Ovary (tissue), 9 donors: ENCODE data around the gene AP2S1. TPM values are rescaled to one million over a fixed set of nuclear protein-coding genes. Genes with fewer than 3 reads are reported as not detected.

Experiments used
- DNase-seq, 5 donors: peaks; one replicate each; pipeline ENCODE4 v3.0.0-alpha.2; 2019 to 2020
- H3K27ac ChIP-seq, 2 donors: fragments of 200-600 bp; one replicate each; pipeline versions ENCODE4 v1.5.1 to v1.8.0; 2019 to 2022
- H3K27me3 ChIP-seq: fragments of 200-600 bp; one replicate; pipeline ENCODE4 v1.8.0; 2022
- H3K36me3 ChIP-seq: fragments of 200-600 bp; sonication (generic); one replicate; pipeline ENCODE4 v1.5.1; 2019
- H3K4me1 ChIP-seq: one replicate; pipeline ENCODE4 v1.8.1; 2013; ENCODE audit warnings: mild to moderate bottlenecking, moderate library complexity; ENCODE audit not compliant: insufficient read depth
- H3K4me3 ChIP-seq: fragments of 200-600 bp; sonication (generic); one replicate; pipeline ENCODE4 v1.5.1; 2017
- H3K9me3 ChIP-seq, 2 donors: fragments of 200-600 bp in 1 of 2; sonication (generic) in 1 of 2; one replicate each; pipeline versions ENCODE4 v1.5.1 to v1.8.1; 2013 to 2019; ENCODE audit warnings: mild to moderate bottlenecking in 1 of 2, moderate library complexity in 1 of 2
- EP300 ChIP-seq: sonication (generic); formaldehyde crosslinking; IDR thresholded peaks from one replicate; pipeline ENCODE4 v1.6.1; 2017; ENCODE audit warnings: antibody characterized with exemption
- POLR2A ChIP-seq: fragments of 450-650 bp; IDR thresholded peaks from one replicate; pipeline ENCODE4 v1.6.1; 2017; ENCODE audit warnings: antibody characterized with exemption, mild to moderate bottlenecking, moderate library complexity
- WGBS, 3 donors: extraction: QIAGEN DNeasy Blood & Tissue Kit in 1 of 3; methylation state at CpG; one replicate each; pipeline versions ENCODE4 v1.1.5 to v1.1.7; 2013 to 2017; 5-methylcytosine and 5-hydroxymethylcytosine counted together
- intact Hi-C, 4 donors: fragments of 100-400 bp; cut with DNase I; formaldehyde crosslinking; loops; one replicate each; pipeline versions ENCODE4 v1.11.0 to v1.15.1; 2022 to 2023
- polyA plus RNA-seq, 2 donors: library from polyadenylated mRNA; stranded (reverse); fragments of 200-250 nt in 1 of 2; fragments of 350-450 nt in 1 of 2; fragmentation: Illumina TruSeq in 1 of 2; extraction: RNeasy Lipid Tissue Mini Kit (QIAGEN cat#74804) in 1 of 2; gene quantifications; one replicate each; pipeline ENCODE4 v1.2.3, GENCODE V29; 2013 to 2014
- total RNA-seq, 7 donors: library from RNA; depleted of rRNA in 2 of 7; stranded (reverse); fragments of >200 nt in 2 of 7; fragmentation: NEBNext Ultra II Directional in 3 of 7; extraction: Animal tissue kit (Norgen Biotek cat#: 25700) in 3 of 7; gene quantifications; one replicate each; pipeline versions ENCODE4 v1.1.0 to v1.2.4, GENCODE V29; 2016 to 2023
- TF ChIP-seq, protein P1 (sequence below), 3 donors: fragments of 450-650 bp in 2 of 3; fragments of 200-600 bp in 1 of 3; IDR thresholded peaks; one replicate each; pipeline versions ENCODE4 v1.5.1 to v1.8.0; 2016 to 2022; ENCODE audit warnings: antibody characterized with exemption in 3 of 3, mild to moderate bottlenecking in 1 of 3
- donor health status: DM: no; HTN: no; CAD: no; lungs with moderate emphysema.
- donor health status: DM: no; HTN: no; CAD: no.
- donor health status: Bipolar disorder and iron deficiency.
- donor health status: DM: yes; HTN: yes; CAD: no.
- donor health status: DM: no; HTN: no; CAD: no.
- donor health status: DM: yes; HTN: yes; CAD: no.

AP2S1 gene
- total and polyA plus RNA-seq, 9 donors = 39.9 to 86.3 (median 57.0) TPM

DNA sequence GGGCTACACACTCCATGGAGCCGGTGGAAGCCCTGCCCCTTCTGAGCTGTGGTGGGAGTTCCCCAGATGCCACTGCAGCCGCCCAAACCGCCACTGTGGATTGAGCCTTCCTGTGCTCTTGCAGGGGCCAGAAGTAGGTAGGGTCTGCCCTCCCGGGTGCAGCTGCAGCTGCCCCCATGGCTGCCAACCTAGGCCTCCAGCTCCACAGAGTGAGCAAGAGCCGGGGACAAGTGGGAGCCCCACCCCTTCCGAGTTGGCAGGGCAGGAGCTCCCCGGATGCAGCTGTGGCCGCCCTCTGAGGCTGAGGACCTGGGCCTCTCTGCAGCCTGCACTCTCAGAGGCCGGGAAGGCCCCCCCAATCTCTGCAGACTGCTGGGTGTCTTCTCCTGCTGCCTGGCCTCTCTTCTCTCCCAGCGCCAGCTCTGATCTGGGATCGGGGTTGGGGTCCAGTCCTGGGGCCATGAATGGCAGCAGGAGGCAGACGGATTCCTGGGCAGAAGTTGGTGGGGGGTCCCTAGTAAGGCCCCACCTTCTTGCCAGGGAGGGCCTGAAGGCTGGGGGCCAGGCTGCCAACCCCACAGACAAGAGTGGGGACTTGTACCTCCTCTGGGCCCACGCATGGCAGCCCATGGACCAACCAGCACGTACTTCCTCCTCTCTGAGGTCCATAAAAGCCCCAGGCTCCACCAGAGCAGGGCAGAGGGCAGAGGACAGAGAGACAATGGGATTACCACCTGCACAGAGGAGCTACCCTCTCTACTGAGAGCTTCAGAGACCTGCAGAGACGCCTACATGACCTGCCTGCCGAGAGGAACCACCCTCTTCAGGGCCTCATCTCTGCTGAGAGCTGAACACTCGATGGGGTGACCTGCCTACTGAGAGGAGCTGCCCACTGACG is 28.9 kb downstream of the AP2S1 start:
- Histone ChIP-seq H3K4me1 (no peaks in the 10 kb centered on the region), H3K36me3 (no peaks in the 10 kb centered on the region), H3K4me3 (no peak overlapping the region), H3K27me3 (no peaks in the 10 kb centered on the region), H3K9me3 (no peaks in the 10 kb centered on the region), H3K27ac (no peak overlapping the region)
- no peak for TF ChIP-seq POLR2A
- no peak for TF ChIP-seq EP300
- DNase-seq = no peak
- intact Hi-C loops = no loop called here
- WGBS, 3 donors = 84 to 93% (median 90%) methylated on average over 15 to 18 of the region's 18 CpGs

DNA sequence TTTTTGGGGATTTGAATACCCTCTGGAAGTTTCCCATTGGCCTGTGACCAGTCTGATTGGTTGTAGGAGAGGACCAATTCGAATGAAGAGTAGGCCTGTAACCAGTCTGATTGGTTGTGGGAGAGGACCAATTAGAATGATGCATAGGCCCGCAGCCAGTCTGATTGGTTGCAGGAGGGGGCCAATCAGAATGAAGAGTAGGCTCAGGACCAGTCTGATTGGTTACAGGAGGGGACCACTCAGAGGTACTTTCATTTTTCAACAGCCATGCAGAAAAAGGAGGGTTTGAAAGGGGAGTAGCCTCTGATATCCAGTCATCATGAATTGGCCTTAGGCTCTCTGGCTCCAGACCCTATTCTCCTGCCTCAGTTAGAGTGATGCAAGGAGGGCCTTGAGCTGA is 31.8 kb downstream of the AP2S1 start:
- Histone ChIP-seq H3K36me3 (no peaks in the 10 kb centered on the region), H3K27ac (no peak overlapping the region), H3K4me3 (no peak overlapping the region), H3K4me1 (no peaks in the 10 kb centered on the region), H3K9me3 (no peaks in the 10 kb centered on the region), H3K27me3 (no peaks in the 10 kb centered on the region)
- intact Hi-C loops = no loop called here
- no peak for DNase-seq
- TF ChIP-seq EP300 = no peak
- no peak for TF ChIP-seq POLR2A
- TF ChIP-seq, protein P1, sequence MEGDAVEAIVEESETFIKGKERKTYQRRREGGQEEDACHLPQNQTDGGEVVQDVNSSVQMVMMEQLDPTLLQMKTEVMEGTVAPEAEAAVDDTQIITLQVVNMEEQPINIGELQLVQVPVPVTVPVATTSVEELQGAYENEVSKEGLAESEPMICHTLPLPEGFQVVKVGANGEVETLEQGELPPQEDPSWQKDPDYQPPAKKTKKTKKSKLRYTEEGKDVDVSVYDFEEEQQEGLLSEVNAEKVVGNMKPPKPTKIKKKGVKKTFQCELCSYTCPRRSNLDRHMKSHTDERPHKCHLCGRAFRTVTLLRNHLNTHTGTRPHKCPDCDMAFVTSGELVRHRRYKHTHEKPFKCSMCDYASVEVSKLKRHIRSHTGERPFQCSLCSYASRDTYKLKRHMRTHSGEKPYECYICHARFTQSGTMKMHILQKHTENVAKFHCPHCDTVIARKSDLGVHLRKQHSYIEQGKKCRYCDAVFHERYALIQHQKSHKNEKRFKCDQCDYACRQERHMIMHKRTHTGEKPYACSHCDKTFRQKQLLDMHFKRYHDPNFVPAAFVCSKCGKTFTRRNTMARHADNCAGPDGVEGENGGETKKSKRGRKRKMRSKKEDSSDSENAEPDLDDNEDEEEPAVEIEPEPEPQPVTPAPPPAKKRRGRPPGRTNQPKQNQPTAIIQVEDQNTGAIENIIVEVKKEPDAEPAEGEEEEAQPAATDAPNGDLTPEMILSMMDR (IDR thresholded peaks at IDR 0.05) = no peak
- 85 to 95% (median 95%) methylated on average over 2 of the region's 2 CpGs for WGBS, 3 donors

DNA sequence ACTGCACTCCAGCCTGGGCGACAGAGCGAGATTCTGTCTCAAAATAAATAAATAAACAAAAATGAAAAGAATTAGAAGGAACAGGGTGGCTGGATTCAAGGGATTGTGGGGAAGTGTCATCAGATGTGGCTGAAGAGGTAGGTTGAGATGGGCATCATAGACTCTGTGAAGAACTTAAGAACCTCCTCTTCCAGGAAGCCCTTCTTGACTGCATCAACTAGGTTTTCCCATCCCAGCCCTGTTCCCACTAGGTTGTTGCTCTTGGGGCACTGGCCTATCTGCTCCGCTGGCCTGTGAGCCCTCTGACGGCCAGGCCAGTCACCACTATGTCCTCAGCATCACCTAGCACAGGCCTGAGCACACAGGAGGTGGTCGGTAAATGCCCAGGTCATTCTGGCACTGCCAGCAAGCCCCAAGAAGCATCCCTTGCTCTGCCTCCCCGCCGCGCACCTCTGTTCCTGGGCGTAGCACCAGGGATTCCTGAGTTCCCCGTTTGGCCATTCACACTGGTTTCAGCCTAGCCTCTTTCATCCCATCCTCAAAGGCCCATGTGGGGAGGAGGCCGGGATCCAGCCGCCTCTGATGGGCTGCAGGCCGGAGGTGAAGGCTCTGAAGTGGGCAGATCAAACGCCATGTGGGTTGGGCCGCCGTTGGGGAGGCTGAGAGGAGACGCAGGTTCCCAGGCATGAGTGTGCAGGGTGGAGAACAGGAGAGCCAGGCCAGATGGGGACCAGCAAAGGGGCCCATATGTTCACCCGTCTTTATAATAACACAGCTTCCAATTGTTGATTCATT is 34.6 kb downstream of the AP2S1 start:
- DNase-seq = no peak
- H3K4me3 ChIP-seq = no peak overlapping the region
- intact Hi-C loops = no loop called here
- H3K27me3 ChIP-seq = no peaks in the 10 kb centered on the region
- H3K4me1 ChIP-seq = peaks cover 5% of the 10 kb centered on the region
- no peaks in the 10 kb centered on the region for H3K36me3 ChIP-seq
- H3K9me3 ChIP-seq = no peaks in the 10 kb centered on the region
- WGBS, 3 donors = 73 to 77% (median 76%) methylated on average over 18 of the region's 18 CpGs
- no peak overlapping the region for H3K27ac ChIP-seq
- TF ChIP-seq, protein P1 (IDR thresholded peaks at IDR 0.05) = no peak
- TF ChIP-seq POLR2A = no peak
- TF ChIP-seq EP300 = no peak

DNA sequence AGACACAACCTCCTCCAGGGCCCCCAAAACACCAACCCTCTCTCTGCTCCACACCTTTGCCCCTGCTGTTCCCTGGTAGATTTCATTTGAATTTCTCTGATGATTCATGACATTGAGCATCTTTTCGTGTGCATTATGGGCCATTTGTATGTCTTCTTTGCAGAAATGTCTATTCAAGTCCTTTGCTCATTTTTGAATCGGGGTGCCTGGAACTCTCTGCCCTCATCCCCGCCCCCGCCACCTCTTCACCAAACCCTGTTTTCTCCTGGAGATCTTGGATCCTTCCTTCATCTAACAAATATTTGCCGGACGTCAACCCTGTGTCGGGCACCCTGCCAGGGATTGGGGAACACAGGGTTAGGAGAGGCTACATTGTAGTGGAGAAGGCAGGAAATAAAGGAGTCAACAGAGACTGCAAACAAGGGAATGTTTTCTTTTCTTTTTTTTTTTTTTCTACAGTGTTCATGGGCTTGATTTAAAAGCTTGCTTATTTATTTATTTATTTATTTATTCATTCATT is 36.7 kb downstream of the AP2S1 start:
- Histone ChIP-seq H3K9me3 (no peaks in the 10 kb centered on the region), H3K4me1 (peaks cover 5% of the 10 kb centered on the region), H3K27me3 (no peaks in the 10 kb centered on the region), H3K27ac (peak overlapping the region; percentile 52 to 77), H3K36me3 (no peaks in the 10 kb centered on the region), H3K4me3 (no peak overlapping the region)
- 7 to 8% (median 8%) methylated on average over 7 of the region's 7 CpGs for WGBS, 3 donors
- intact Hi-C loops = no loop called here
- peak; percentile 87 to 96 (median 90) for DNase-seq
- TF ChIP-seq, protein P1 (IDR thresholded peaks at IDR 0.05) = no peak
- no peak for TF ChIP-seq POLR2A
- no peak for TF ChIP-seq EP300
